GM18873 (cell line): ENCODE results near the gene CUTA.
"Not testable (repeated sequence)": the region's sequence is repeated elsewhere in the genome, so short reads cannot be mapped to it uniquely, and the experiment has no call there.

Experiments
- ATAC-seq: cut with Tn5 transposase; IDR thresholded peaks from one replicate; pipeline ENCODE4 v1.9.1; 2021; ENCODE audit warnings: mild to moderate bottlenecking, moderate library complexity, moderate number of reproducible peaks; ENCODE audit not compliant: unreplicated experiment, low FRiP score

CUTA gene

GRCh38 chr6:33373960-33374910 is 43.7 kb downstream of the CUTA start:
- no peak for ATAC-seq

GRCh38 chr6:33372526-33373123 is 45.3 kb downstream of the CUTA start:
- ATAC-seq, result no peak

GRCh38 chr6:33371901-33372300 is 46.0 kb downstream of the CUTA start:
- ATAC-seq, result not testable (repeated sequence)

GRCh38 chr6:33367715-33368025 is 50.2 kb downstream of the CUTA start:
- ATAC-seq, result not testable (repeated sequence)

- ATAC-seq, result no peak
Measured at GRCh38 chr6:33367009-33367714, 50.7 kb downstream of the CUTA start.
